SH-SY5Y (cell line): Measurements from ENCODE around the gene ALG6.

Experiments
- GATA2 ChIP-seq: IDR thresholded peaks from 2 replicates; pipeline ENCODE4 v1.6.1; 2011; ENCODE audit warnings: mild to moderate bottlenecking, low read depth, low read length
- GATA3 ChIP-seq: IDR thresholded peaks from 2 replicates; pipeline ENCODE4 v1.6.1; 2011; ENCODE audit warnings: low read depth, mild to moderate bottlenecking, low read length, moderate library complexity

DNA sequence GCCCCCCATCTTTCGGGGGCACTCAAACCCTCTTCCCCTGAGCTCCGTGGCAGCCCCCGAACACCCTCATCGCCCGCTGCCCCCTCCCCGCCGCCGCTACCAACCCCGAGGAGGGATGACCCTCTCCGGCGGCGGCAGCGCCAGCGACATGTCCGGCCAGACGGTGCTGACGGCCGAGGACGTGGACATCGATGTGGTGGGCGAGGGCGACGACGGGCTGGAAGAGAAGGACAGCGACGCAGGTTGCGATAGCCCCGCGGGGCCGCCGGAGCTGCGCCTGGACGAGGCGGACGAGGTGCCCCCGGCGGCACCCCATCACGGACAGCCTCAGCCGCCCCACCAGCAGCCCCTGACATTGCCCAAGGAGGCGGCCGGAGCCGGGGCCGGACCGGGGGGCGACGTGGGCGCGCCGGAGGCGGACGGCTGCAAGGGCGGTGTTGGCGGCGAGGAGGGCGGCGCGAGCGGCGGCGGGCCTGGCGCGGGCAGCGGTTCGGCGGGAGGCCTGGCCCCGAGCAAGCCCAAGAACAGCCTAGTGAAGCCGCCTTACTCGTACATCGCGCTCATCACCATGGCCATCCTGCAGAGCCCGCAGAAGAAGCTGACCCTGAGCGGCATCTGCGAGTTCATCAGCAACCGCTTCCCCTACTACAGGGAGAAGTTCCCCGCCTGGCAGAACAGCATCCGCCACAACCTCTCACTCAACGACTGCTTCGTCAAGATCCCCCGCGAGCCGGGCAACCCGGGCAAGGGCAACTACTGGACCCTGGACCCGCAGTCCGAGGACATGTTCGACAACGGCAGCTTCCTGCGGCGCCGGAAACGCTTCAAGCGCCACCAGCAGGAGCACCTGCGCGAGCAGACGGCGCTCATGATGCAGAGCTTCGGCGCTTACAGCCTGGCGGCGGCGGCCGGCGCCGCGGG, 44.2 kb upstream of the ALG6 start:
- TF ChIP-seq GATA2 (no peak), GATA3 (no peak)
